DMS 273 treated with DMSO at 0.1 percent for 48 hours (cell line): Measurements from ENCODE around the gene DOK1.
A peak's percentile ranks its signal among the peaks of the same experiment; 100 is the strongest.

Source experiments
- DNase-seq: peaks from one replicate; lab custom pipeline; 2025; lab: John Stamatoyannopoulos, UW

The DOK1 gene

DNA sequence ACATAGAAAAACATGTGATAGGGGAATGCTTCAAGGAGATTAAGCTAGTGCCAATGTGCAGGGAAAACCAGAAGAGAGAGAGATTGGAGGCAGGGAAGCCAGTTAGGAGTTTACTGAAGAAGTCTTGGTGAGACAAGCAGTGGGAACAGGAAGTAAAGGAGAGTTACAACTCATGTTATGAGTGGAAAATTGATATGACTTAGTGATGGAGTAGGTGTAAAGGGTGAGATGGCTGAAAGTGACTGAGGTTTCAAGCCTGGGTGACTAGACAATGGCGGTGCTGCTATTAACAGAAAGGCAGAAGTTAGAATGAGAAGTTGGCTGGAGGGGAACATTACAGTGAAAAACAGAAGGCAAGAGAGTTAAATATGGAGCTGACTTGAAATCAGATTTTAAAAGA lies 16.5 kb downstream of the DOK1 start:
- DNase-seq: no peak

DNA sequence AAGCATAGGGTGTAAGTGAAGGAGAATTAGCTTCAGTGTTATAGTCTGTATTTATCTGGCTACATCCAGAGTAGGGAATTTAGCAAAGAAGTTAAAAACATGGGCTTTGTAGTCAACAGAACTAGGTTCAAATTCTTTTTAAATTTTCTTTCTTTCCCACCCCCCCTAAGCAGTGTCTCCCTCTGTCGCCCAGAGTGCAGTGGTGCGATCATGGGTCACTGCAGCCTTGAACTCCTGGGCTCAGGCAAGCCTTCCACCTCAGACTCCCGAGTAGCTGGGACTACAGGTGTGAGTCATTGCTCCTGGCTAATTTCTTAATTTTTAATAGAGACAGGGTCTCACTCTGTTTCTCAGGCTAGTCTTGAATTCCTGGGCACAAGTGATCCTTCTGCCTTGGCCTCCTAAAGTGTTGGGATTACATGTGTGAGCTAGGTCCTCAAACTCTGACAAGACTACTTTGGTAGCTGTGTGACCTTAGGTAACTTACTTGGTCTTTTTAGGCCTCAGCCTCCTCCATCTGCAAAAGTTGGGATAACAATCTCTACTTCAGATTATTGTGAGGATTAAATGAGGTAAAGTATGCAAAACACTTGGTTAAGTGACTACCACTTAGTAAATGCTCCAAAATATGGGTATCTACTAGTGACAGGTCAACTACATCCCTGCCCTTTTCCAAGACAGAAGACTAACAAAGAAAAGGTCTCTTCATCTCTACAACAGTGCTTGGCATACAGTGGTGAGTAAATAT lies 17.8 kb downstream of the DOK1 start:
- no peak for DNase-seq

- no peak for DNase-seq
Measured at GRCh38 chr2:74573747-74574562, 19.4 kb downstream of the DOK1 start.

DNA sequence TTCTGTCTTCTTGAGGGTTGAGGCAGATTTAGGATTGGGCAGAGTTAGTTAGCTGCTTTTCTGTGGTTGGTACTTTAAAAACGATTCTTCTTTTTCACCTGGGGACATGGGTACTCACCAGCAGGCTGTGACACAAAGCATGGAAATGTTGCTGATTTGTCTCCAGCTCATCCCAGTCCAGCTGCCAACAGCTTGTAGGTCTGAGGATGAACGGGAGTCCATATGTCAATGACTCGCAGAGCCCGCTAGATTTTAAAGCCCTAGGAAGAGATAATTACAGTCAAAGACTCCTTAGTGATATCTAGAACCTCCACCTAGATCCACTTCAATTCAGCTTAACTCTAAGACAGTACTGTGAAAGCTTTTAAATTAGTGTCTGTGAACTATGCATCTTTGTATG lies 20.8 kb downstream of the DOK1 start:
- peak; percentile 17 for DNase-seq

- peak; percentile 45 for DNase-seq
Measured at GRCh38 chr2:74576211-74576862, 21.8 kb downstream of the DOK1 start.

DNA sequence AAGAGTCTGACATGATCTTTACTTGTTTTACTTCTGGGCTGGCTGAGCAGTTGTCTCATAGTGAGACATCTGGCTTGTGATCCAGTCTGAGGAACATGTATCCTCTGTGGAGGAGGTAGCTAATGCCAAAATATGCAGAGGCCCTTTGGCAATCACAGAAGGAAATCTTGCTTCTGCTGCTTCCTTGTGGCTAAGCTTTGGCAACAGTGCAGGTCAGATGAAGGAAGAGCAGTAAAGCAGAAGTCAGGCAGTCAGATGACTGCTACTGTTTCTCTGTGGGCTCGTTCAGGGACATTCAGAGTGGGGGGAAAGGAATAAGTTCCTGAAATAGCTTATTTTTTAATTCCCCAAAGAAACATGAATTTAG lies 22.3 kb downstream of the DOK1 start:
- DNase-seq: no peak

- DNase-seq: peak; percentile 60
Measured at GRCh38 chr2:74577448-74577847, 22.9 kb downstream of the DOK1 start.

- no peak for DNase-seq
Measured at GRCh38 chr2:74578408-74578807, 23.9 kb downstream of the DOK1 start.

GRCh38 chr2:74581463-74581862 lies 26.9 kb downstream of the DOK1 start:
- no peak for DNase-seq

- no peak for DNase-seq
Measured at GRCh38 chr2:74582184-74582583, 27.7 kb downstream of the DOK1 start.

- no peak for DNase-seq
Measured at GRCh38 chr2:74583504-74583903, 29.0 kb downstream of the DOK1 start.

DNA sequence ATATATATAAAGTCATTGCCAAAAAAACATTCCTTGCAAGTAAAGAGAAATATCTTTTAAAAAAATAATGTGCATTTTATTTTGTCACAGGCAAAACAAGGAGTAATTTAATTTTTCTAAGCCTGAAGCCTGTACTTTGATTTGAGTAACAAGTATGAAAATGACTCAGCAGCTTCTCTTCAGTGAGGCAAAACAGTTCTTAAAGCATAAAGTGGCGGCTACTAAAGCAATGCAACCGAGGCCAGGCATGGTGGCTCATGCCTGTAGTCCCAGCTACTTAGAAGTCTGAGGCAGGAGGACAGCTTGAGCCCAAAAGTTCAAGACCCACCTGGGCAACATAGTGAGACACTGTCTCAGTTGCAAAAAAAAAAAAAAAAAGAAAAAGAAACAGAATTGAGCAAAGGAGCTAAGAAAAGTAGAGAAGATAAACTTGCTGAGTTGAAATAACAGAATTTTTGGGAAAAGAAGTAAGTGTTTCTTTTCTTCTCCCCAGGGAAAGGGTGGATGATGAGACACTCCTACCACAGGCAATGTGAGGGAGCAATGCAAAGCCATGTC lies 29.6 kb downstream of the DOK1 start:
- no peak for DNase-seq

DNA sequence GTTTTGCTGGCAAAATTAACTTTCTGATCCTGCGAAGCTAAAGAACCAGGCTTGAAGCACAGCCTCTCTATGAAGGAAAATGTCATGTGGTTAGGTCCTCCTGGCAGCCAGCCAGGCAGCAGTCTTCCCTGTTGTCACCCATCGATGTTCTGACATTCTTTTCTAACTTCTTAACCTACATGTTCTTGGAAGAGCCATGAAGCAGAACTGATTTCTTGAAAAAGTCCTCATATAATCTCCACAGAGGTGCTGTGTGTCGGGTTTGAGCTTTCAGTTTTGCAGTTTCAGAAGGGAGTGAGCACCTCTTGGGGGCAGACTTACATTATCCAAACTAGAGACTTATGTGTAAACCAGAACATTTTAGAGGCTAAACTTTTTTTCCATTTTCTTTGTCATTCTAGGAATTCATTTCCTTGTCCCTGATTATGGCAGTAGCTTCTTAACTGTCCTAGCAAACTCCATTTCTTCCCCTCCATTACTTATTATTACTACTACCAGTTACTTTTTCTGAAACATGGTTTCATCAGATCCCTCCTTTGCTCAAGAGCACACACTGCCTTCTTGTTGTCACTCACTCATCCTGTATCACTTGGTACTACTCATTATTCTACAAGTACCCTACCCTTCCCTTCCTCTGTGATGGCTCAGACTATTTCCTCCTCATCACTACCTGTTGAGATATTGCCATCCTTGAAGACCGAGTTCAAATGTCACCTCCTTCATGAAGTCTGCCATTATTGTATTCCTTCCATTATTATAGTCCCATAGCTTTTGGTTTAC lies 31.1 kb downstream of the DOK1 start:
- DNase-seq: no peak

DNA sequence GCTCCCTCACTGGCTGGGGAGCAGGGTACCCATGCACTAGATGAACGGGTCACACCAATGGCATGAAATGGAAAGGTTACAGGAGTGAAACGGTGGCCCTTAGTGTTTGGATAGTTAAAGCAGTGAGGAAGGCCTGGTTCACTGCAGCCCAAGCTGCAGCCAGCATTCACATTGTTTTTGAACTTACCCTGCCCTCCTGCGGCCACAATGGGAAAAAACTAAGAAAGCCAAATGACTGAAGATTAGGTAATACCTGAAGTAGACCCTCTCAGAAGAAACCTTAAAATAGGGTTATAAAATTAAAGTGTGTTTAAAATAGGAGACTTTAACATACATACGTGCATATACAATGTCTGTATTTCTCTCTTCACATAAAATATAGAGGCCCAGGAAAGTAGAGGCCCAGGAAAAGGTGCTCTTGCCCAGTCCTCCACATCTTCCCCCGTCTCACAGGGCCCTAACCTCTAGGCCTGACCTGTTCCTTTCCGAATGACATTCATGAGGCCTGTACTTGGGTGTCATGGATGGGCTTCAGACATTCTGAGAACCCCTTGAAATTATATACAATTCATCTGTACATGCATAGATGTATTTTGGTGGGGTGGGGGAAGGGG lies 33.3 kb downstream of the DOK1 start:
- peak; percentile 49 for DNase-seq

DNA sequence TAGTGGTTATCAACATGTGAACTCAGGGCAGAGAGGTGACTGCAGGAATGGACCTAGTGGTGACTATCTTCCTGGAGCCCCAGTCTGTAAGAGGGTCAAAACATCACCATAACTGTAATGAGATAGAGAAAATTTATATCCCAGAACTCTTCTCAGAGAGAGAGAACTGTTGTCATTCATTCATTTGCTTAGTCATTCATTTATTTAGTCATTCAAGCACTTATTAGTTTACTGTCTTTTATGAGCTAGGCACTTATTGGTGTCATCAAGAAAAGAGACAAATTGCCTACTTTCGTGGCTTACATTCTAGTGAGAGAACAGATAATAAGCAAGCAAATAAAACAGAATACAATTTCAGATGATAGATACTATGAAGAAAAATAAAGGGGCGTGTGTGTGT lies 34.1 kb downstream of the DOK1 start:
- DNase-seq: no peak

DNA sequence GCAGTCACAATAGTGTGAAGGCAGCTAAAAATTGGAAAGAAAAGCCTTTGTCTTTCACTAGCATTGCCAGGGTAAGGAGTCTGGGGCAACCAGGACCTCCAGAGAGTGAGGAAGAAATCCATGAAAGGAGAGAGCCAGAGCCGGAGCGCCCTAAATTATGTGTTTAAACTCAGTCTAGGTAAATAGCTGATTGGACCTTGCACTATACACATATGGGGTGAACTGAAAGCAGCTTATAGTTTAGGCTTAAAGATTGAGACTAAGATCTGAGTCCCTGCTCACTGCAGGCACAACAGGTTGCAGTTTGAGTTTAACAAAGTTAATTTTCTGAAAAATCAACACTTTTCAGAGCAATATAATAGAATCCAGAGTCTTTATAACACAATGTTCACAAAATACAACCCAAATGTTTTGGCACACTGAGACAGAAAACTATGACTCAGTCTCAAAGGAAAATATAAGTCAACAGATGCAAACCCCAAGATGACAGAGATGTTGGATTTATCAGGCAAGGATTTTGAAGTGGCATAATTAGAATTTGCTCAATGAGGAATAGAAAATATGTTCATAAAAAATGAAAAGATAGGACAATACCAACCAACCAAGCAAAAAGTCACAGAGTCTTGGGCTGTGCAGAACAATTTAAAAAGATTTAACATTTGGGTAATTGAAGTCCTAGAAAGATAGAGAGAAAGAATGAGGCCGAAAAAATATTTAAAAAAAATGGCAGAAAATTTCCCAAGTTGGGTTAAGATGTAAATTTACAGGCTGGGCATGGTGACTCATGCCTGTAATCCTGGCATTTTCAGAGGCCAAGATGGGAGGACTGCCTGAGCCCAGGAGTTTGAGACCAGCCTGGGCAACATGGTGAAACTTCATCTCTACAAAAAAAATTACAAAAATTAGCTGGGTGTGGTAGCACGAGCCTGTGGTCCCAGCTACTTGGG lies 39.6 kb downstream of the DOK1 start:
- DNase-seq: no peak

DNA sequence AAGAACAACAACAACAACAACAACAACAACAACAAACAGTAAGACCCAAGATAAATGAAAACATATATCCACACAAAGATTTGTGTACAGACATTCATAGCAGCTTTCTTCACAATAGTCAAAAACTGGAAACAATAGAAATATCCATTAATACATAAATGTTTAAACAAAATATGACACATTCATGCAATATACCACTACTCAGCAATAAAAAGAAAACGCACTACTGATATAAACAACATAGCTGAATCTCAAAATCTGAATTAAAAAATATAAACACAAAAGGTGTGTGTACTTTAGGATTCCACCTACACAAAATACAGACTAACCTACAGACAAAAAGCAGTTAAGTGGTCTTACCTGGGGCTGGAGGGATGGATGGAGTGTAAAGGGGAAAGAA lies 42.1 kb downstream of the DOK1 start:
- no peak for DNase-seq

DNA sequence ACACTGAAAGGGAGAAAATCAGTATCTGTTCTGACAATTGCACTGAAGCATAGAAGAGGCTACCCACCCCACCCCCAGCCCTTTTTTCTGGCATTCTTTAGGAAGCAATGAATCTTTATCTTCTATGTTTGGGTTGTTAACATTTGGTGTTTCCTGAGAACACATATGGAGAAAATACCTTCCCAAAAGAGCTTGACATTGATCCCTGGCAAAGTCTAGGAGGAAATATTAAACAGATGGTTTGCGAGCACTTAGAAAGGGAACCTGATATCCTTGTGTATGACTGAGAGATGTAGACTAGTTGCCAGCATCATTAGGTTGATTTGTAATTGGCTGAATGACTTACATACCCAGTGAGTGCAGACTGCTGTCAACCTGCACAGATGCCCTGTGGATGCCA lies 42.9 kb downstream of the DOK1 start:
- peak; percentile 98 for DNase-seq

- DNase-seq: no peak
Measured at GRCh38 chr2:74599676-74600075, 45.2 kb downstream of the DOK1 start.

DNA sequence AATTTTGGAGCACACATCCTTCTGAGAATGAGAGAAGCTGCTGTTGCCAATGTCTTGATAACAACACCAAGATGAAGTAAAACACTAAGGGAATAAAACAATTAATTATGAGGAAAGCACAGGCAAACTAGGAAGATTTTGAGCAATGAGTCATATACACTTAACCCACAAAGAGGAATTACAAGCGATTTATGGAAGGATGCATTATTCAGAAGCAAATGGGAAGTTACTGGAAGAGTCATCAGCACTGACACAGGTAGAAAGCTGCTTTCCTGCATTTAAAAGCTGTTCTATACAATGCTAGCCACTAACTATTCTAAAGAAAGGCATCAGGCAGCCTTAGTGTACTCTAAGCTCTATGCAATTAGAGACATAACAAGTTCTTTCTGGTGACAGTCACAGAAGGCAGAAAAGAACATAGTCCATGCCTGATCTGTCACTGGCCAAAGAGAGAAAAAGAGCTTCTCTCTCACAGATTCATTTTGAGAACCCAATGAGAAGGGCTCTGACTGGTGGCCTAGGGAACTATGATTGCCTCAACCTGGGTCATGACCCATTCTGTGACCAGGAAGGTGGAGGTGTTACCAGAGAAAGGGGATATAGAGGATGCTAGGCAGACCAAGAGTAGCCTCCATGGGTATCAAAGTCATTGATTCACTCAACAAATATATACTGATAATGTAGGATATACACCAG lies 48.2 kb downstream of the DOK1 start:
- DNase-seq: no peak
